Measurements from ENCODE around the gene PALM3. TPM values are rescaled to one million over a fixed set of nuclear protein-coding genes. Genes with fewer than 3 reads are reported as not detected.
A peak's percentile ranks its signal among the peaks of the same experiment; 100 is the strongest.

The PALM3 gene
- total RNA-seq, 5 donors from 2014 or later (not counting 1 experiment from before 2014, with no cell fraction given), result 0.16 to 0.39 TPM; not detected in 3

- Mint-ChIP-seq H3K9me3 (no peaks in the 10 kb centered on the region), H3K4me3 (peak overlapping the region; percentile 57 to 75 (median 65)), H3K36me3 (no peaks in the 10 kb centered on the region), H3K27me3 (peaks cover 19 to 33% of the 10 kb centered on the region in 2 donors), H3K4me1 (peaks cover 14 to 32% (median 23%) of the 10 kb centered on the region in 3 donors), H3K27ac (peak overlapping the region in 1 of 2 donors; percentile 38)
- Histone ChIP-seq H3K27me3 (replicated peaks in 1 of 2; ENCODE audit: control insufficient read depth in 2 of 2, extremely low read depth in 1 of 2, insufficient read depth in 2 of 2, low read length in 1 of 2) (peaks cover 4 to 61% of the 10 kb centered on the region in 2 experiments), H3K4me1 (ENCODE audit: control insufficient read depth in 1 of 2, extremely low read depth in 1 of 2, insufficient read depth in 2 of 2, low read length in 2 of 2) (peaks cover 3 to 24% of the 10 kb centered on the region in 2 experiments), H3K4me3 (ENCODE audit: control insufficient read depth in 1 of 2, extremely low read depth in 1 of 2, low read length in 1 of 2) (no peak overlapping the region), H3K36me3 (ENCODE audit: control insufficient read depth in 2 of 2, extremely low read depth in 1 of 2, insufficient read depth in 1 of 2, low read length in 1 of 2) (peaks cover 0 to under 1% of the 10 kb centered on the region in 2 donors), H3K9me3 (no peaks in the 10 kb centered on the region), H3K27ac (ENCODE audit: low read length) (no peak overlapping the region)
- ChIA-PET POLR2A (interaction anchor here in 1 of 2 donors (0.5 to 0.6 kb wide), 2 partner anchors 9 to 327 kb away, joined by 4 to 10 read pairs; no protein-coding TSS in a partner anchor), CTCF (interaction anchor here (0.6 to 1.7 kb wide), 10 partner anchors 10 to 126 kb away, joined by 3 to 6 read pairs (median 3); partner anchors contain the start of gene ASF1B (in 1 of the 2))
- WGBS (ENCODE audit: insufficient coverage), result 26% methylated on average over 16 of the region's 17 CpGs
- DNase-seq, result no peak
- no peak for ATAC-seq (replicated peaks in 1 of 4)
Measured at GRCh38 chr19:14058182-14059092, 3.4 kb downstream of the PALM3 start.

- peaks cover 14 to 32% (median 23%) of the 10 kb centered on the region in 3 donors for H3K4me1 Mint-ChIP-seq
- no peaks in the 10 kb centered on the region for H3K9me3 ChIP-seq
- H3K27ac ChIP-seq (ENCODE audit: low read length), result no peak overlapping the region
- peaks cover 19 to 31% of the 10 kb centered on the region in 2 donors for H3K27me3 Mint-ChIP-seq
- 48% methylated on average over 11 of the region's 19 CpGs for WGBS (ENCODE audit: insufficient coverage)
- no peak overlapping the region for H3K4me3 ChIP-seq (ENCODE audit: control insufficient read depth in 1 of 2, extremely low read depth in 1 of 2, low read length in 1 of 2)
- ChIA-PET POLR2A (no interaction called here), CTCF (interaction anchor here (0.5 to 0.6 kb wide), 4 partner anchors 53 to 272 kb away, joined by 3 to 6 read pairs (median 4); no protein-coding TSS in a partner anchor)
- peaks cover 11% of the 10 kb centered on the region for H3K36me3 Mint-ChIP-seq
- peaks cover 3 to 24% of the 10 kb centered on the region in 2 experiments for H3K4me1 ChIP-seq (ENCODE audit: control insufficient read depth in 1 of 2, extremely low read depth in 1 of 2, insufficient read depth in 2 of 2, low read length in 2 of 2)
- no peak overlapping the region for H3K27ac Mint-ChIP-seq
- ATAC-seq (replicated peaks in 1 of 4), result no peak
- H3K36me3 ChIP-seq (ENCODE audit: control insufficient read depth in 2 of 2, extremely low read depth in 1 of 2, insufficient read depth in 1 of 2, low read length in 1 of 2), result peaks cover 12 to 14% of the 10 kb centered on the region in 2 donors
- H3K4me3 Mint-ChIP-seq, result peak overlapping the region; percentile 31 to 75 (median 41)
- H3K9me3 Mint-ChIP-seq, result no peaks in the 10 kb centered on the region
- peaks cover 4 to 54% of the 10 kb centered on the region in 2 experiments for H3K27me3 ChIP-seq (replicated peaks in 1 of 2; ENCODE audit: control insufficient read depth in 2 of 2, extremely low read depth in 1 of 2, insufficient read depth in 2 of 2, low read length in 1 of 2)
- no peak for DNase-seq
Measured at GRCh38 chr19:14056741-14057356, 5.0 kb downstream of the PALM3 start.

GRCh38 chr19:14056069-14056666 lies 5.7 kb downstream of the PALM3 start:
- ChIA-PET POLR2A (no interaction called here), CTCF (interaction anchor here in 1 of 2 donors (0.6 kb wide), 1 partner anchor 147 kb away, joined by 4 read pairs; no protein-coding TSS in a partner anchor)
- no peak for DNase-seq
- Histone ChIP-seq H3K27me3 (replicated peaks in 1 of 2; ENCODE audit: control insufficient read depth in 2 of 2, extremely low read depth in 1 of 2, insufficient read depth in 2 of 2, low read length in 1 of 2) (peaks cover 4 to 47% of the 10 kb centered on the region in 2 experiments), H3K9me3 (no peaks in the 10 kb centered on the region), H3K27ac (ENCODE audit: low read length) (no peak overlapping the region), H3K36me3 (ENCODE audit: control insufficient read depth in 2 of 2, extremely low read depth in 1 of 2, insufficient read depth in 1 of 2, low read length in 1 of 2) (peaks cover 14 to 21% of the 10 kb centered on the region in 2 donors), H3K4me1 (ENCODE audit: control insufficient read depth in 1 of 2, extremely low read depth in 1 of 2, insufficient read depth in 2 of 2, low read length in 2 of 2) (peaks cover 3 to 24% of the 10 kb centered on the region in 2 experiments), H3K4me3 (ENCODE audit: control insufficient read depth in 1 of 2, extremely low read depth in 1 of 2, low read length in 1 of 2) (no peak overlapping the region)
- no peaks in the 10 kb centered on the region for H3K9me3 Mint-ChIP-seq
- ATAC-seq (replicated peaks in 1 of 4), result no peak
- peaks cover 14 to 32% (median 23%) of the 10 kb centered on the region in 3 donors for H3K4me1 Mint-ChIP-seq
- H3K4me3 Mint-ChIP-seq, result peak overlapping the region in 2 of 3 donors; percentile 31 to 75
- H3K27ac Mint-ChIP-seq, result no peak overlapping the region
- H3K36me3 Mint-ChIP-seq, result peaks cover 15% of the 10 kb centered on the region
- 97% methylated on average over 8 of the region's 10 CpGs for WGBS (ENCODE audit: insufficient coverage)
- peaks cover 19 to 26% of the 10 kb centered on the region in 2 donors for H3K27me3 Mint-ChIP-seq

- peak in 1 of 4 experiments; percentile 5 for ATAC-seq (replicated peaks in 1 of 4)
- Histone ChIP-seq H3K27me3 (replicated peaks in 1 of 2; ENCODE audit: control insufficient read depth in 2 of 2, extremely low read depth in 1 of 2, insufficient read depth in 2 of 2, low read length in 1 of 2) (peaks cover 4 to 40% of the 10 kb centered on the region in 2 experiments), H3K4me1 (ENCODE audit: control insufficient read depth in 1 of 2, extremely low read depth in 1 of 2, insufficient read depth in 2 of 2, low read length in 2 of 2) (peaks cover 3 to 24% of the 10 kb centered on the region in 2 experiments), H3K9me3 (no peaks in the 10 kb centered on the region), H3K4me3 (ENCODE audit: control insufficient read depth in 1 of 2, extremely low read depth in 1 of 2, low read length in 1 of 2) (no peak overlapping the region), H3K27ac (ENCODE audit: low read length) (no peak overlapping the region), H3K36me3 (ENCODE audit: control insufficient read depth in 2 of 2, extremely low read depth in 1 of 2, insufficient read depth in 1 of 2, low read length in 1 of 2) (peaks cover 14 to 28% of the 10 kb centered on the region in 2 donors)
- DNase-seq, result no peak
- 95% methylated on average over 3 of the region's 3 CpGs for WGBS (ENCODE audit: insufficient coverage)
- Mint-ChIP-seq H3K4me3 (no peak overlapping the region), H3K27ac (no peak overlapping the region), H3K36me3 (peaks cover 17% of the 10 kb centered on the region), H3K4me1 (peaks cover 14 to 32% (median 23%) of the 10 kb centered on the region in 3 donors), H3K27me3 (peaks cover 19 to 23% of the 10 kb centered on the region in 2 donors), H3K9me3 (no peaks in the 10 kb centered on the region)
- ChIA-PET POLR2A (no interaction called here), CTCF (no interaction called here)
Measured at GRCh38 chr19:14055396-14055795, 6.5 kb downstream of the PALM3 start.

GRCh38 chr19:14054721-14055120 lies 7.2 kb downstream of the PALM3 start:
- Histone ChIP-seq H3K4me1 (ENCODE audit: control insufficient read depth in 1 of 2, extremely low read depth in 1 of 2, insufficient read depth in 2 of 2, low read length in 2 of 2) (peaks cover 3 to 23% of the 10 kb centered on the region in 2 experiments), H3K4me3 (ENCODE audit: control insufficient read depth in 1 of 2, extremely low read depth in 1 of 2, low read length in 1 of 2) (no peak overlapping the region), H3K27me3 (replicated peaks in 1 of 2; ENCODE audit: control insufficient read depth in 2 of 2, extremely low read depth in 1 of 2, insufficient read depth in 2 of 2, low read length in 1 of 2) (peaks cover 3 to 33% of the 10 kb centered on the region in 2 experiments), H3K27ac (ENCODE audit: low read length) (no peak overlapping the region), H3K36me3 (ENCODE audit: control insufficient read depth in 2 of 2, extremely low read depth in 1 of 2, insufficient read depth in 1 of 2, low read length in 1 of 2) (peaks cover 16 to 34% of the 10 kb centered on the region in 2 donors), H3K9me3 (no peaks in the 10 kb centered on the region)
- DNase-seq (no peak), ATAC-seq (replicated peaks in 1 of 4) (peak in 1 of 4 experiments; percentile 16)
- peaks cover 14 to 32% (median 22%) of the 10 kb centered on the region in 3 donors for H3K4me1 Mint-ChIP-seq
- no peak overlapping the region for H3K27ac Mint-ChIP-seq
- H3K9me3 Mint-ChIP-seq, result no peaks in the 10 kb centered on the region
- ChIA-PET CTCF (no interaction called here), POLR2A (no interaction called here)
- peaks cover 17 to 20% of the 10 kb centered on the region in 2 donors for H3K27me3 Mint-ChIP-seq
- WGBS (ENCODE audit: insufficient coverage), result 30% methylated on average over 6 of the region's 11 CpGs
- H3K4me3 Mint-ChIP-seq, result no peak overlapping the region
- peaks cover 23% of the 10 kb centered on the region for H3K36me3 Mint-ChIP-seq

- H3K4me1 ChIP-seq (ENCODE audit: control insufficient read depth in 1 of 2, extremely low read depth in 1 of 2, insufficient read depth in 2 of 2, low read length in 2 of 2), result peaks cover 3 to 20% of the 10 kb centered on the region in 2 experiments
- H3K27me3 ChIP-seq (replicated peaks in 1 of 2; ENCODE audit: control insufficient read depth in 2 of 2, extremely low read depth in 1 of 2, insufficient read depth in 2 of 2, low read length in 1 of 2), result peaks cover 2 to 27% of the 10 kb centered on the region in 2 experiments
- WGBS (ENCODE audit: insufficient coverage), result 78% methylated on average over 4 of the region's 6 CpGs
- Mint-ChIP-seq H3K36me3 (peaks cover 23% of the 10 kb centered on the region), H3K4me1 (peaks cover 14 to 32% (median 18%) of the 10 kb centered on the region in 3 donors), H3K27ac (peak overlapping the region in 1 of 2 donors; percentile 25), H3K4me3 (no peak overlapping the region), H3K27me3 (peaks cover 14 to 16% of the 10 kb centered on the region in 2 donors), H3K9me3 (no peaks in the 10 kb centered on the region)
- no peak overlapping the region for H3K4me3 ChIP-seq (ENCODE audit: control insufficient read depth in 1 of 2, extremely low read depth in 1 of 2, low read length in 1 of 2)
- ATAC-seq (replicated peaks in 1 of 4), result no peak
- peaks cover 16 to 40% of the 10 kb centered on the region in 2 donors for H3K36me3 ChIP-seq (ENCODE audit: control insufficient read depth in 2 of 2, extremely low read depth in 1 of 2, insufficient read depth in 1 of 2, low read length in 1 of 2)
- POLR2A ChIA-PET, result no interaction called here
- CTCF ChIA-PET, result no interaction called here
- H3K9me3 ChIP-seq, result no peaks in the 10 kb centered on the region
- DNase-seq, result no peak
- no peak overlapping the region for H3K27ac ChIP-seq (ENCODE audit: low read length)
Measured at GRCh38 chr19:14054099-14054498, 7.8 kb downstream of the PALM3 start.
